ENCODE data around the gene GEMIN4. TPM values are rescaled to one million over a fixed set of nuclear protein-coding genes. Genes with fewer than 3 reads are reported as not detected.

The GEMIN4 gene
- total and polyA plus RNA-seq, 4 donors, result 2.8 to 7.0 (median 5.9) TPM

DNA sequence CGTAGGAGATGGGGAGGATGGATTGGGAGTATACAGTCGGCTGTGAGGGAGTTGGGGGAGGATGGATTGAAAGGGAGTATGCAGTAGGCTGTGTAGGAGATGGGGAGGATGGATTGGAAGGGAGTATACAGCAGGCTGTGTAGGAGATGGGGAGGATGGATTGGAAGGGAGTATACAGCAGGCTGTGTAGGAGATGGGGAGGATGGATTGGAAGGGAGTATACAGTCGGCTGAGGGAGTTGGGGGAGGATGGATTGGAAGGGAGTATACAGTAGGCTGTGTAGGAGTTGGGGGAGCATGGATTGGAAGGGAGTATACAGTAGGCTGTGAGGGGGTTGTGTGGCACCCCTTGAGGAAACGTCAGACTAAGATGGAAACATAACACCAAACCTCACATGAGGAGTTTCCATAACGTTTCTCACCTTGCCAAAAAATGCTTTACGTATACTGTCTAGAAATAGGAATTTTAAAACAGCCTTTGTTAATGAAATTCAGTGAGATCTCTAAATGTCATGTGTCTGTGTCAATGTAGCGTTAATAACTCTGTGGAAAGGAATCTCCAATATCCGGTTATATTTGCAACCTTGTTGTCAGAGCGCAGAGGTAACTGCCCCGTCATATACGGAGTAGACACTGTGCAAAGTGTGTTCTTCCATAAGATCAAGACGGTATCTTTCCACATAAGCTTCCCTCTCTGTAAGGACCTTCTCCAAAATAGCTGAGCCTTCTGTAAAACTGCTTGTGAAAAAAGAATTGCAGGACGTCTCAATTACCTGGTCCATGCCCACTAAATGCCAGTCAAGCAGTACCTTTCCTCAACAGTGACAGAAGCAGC is 31.1 kb downstream of the GEMIN4 start:
- Histone ChIP-seq H3K4me1 (ENCODE audit: control insufficient read depth in 4 of 4, insufficient read depth in 4 of 4, low read length in 3 of 4) (peaks cover 0 to 10% (median 5%) of the 10 kb centered on the region in 4 donors), H3K36me3 (ENCODE audit: control insufficient read depth in 4 of 4, insufficient read depth in 3 of 4, low read depth in 1 of 4, low read length in 3 of 4) (no peaks in the 10 kb centered on the region), H3K27ac (ENCODE audit: low read depth in 1 of 2, low read length in 2 of 2) (no peak overlapping the region), H3K9me3 (ENCODE audit: control insufficient read depth in 4 of 4, low read length in 3 of 4) (no peaks in the 10 kb centered on the region), H3K4me3 (ENCODE audit: low read depth in 1 of 3, low read length in 3 of 3) (no peak overlapping the region), H3K27me3 (ENCODE audit: control insufficient read depth in 4 of 4, insufficient read depth in 4 of 4, low read length in 3 of 4) (no peaks in the 10 kb centered on the region), H3K9ac (ENCODE audit: low read depth in 1 of 2, low read length in 2 of 2) (no peak overlapping the region)
- TF ChIP-seq, protein P1, sequence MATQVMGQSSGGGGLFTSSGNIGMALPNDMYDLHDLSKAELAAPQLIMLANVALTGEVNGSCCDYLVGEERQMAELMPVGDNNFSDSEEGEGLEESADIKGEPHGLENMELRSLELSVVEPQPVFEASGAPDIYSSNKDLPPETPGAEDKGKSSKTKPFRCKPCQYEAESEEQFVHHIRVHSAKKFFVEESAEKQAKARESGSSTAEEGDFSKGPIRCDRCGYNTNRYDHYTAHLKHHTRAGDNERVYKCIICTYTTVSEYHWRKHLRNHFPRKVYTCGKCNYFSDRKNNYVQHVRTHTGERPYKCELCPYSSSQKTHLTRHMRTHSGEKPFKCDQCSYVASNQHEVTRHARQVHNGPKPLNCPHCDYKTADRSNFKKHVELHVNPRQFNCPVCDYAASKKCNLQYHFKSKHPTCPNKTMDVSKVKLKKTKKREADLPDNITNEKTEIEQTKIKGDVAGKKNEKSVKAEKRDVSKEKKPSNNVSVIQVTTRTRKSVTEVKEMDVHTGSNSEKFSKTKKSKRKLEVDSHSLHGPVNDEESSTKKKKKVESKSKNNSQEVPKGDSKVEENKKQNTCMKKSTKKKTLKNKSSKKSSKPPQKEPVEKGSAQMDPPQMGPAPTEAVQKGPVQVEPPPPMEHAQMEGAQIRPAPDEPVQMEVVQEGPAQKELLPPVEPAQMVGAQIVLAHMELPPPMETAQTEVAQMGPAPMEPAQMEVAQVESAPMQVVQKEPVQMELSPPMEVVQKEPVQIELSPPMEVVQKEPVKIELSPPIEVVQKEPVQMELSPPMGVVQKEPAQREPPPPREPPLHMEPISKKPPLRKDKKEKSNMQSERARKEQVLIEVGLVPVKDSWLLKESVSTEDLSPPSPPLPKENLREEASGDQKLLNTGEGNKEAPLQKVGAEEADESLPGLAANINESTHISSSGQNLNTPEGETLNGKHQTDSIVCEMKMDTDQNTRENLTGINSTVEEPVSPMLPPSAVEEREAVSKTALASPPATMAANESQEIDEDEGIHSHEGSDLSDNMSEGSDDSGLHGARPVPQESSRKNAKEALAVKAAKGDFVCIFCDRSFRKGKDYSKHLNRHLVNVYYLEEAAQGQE (IDR thresholded peaks at IDR 0.05), result no peak
- TF ChIP-seq JUND (IDR thresholded peaks at IDR 0.05) (no peak), FOXA1 (IDR thresholded peaks at IDR 0.05) (no peak), EGR1 (IDR thresholded peaks at IDR 0.05; ENCODE audit: low read depth in 2 of 2) (no peak), NR2F2 (IDR thresholded peaks at IDR 0.05) (no peak)
- TF ChIP-seq, protein P2, sequence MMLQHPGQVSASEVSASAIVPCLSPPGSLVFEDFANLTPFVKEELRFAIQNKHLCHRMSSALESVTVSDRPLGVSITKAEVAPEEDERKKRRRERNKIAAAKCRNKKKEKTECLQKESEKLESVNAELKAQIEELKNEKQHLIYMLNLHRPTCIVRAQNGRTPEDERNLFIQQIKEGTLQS (IDR thresholded peaks at IDR 0.05), result no peak
- DNase-seq (ENCODE audit: low spot score), result no peak
- 85% methylated on average over 13 of the region's 13 CpGs for WGBS

DNA sequence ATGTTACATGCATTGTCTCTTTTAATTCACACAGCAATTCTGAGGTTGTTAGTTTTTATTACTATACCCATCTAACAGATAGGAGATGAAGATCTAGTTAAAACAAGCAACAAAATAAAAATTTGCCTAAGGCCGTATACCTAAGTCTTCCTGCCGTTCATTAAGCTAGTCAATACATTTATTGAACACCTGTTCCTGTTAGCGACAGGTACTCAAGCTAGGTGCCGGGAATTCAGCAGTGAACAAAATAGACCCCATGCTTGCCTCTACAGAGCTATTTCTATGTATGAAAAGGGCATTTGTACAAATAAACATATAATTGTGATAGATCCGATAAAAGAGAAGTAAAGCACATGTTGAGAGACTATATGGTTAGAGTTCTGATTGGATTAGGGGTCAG is 34.0 kb downstream of the GEMIN4 start:
- Histone ChIP-seq H3K4me1 (ENCODE audit: control insufficient read depth in 4 of 4, insufficient read depth in 4 of 4, low read length in 3 of 4) (peaks cover 0 to 21% (median 14%) of the 10 kb centered on the region in 4 donors), H3K4me3 (ENCODE audit: low read depth in 1 of 3, low read length in 3 of 3) (no peak overlapping the region), H3K36me3 (ENCODE audit: control insufficient read depth in 4 of 4, insufficient read depth in 3 of 4, low read depth in 1 of 4, low read length in 3 of 4) (no peaks in the 10 kb centered on the region), H3K27ac (ENCODE audit: low read depth in 1 of 2, low read length in 2 of 2) (no peak overlapping the region), H3K27me3 (ENCODE audit: control insufficient read depth in 4 of 4, insufficient read depth in 4 of 4, low read length in 3 of 4) (no peaks in the 10 kb centered on the region), H3K9ac (ENCODE audit: low read depth in 1 of 2, low read length in 2 of 2) (no peak overlapping the region), H3K9me3 (ENCODE audit: control insufficient read depth in 4 of 4, low read length in 3 of 4) (no peaks in the 10 kb centered on the region)
- 94% methylated on average over 5 of the region's 5 CpGs for WGBS
- no peak for TF ChIP-seq GABPA (IDR thresholded peaks at IDR 0.05 in 1 of 2, conservative IDR thresholded peaks at IDR 0.05 in 1 of 2)
- TF ChIP-seq TAF1 (conservative IDR thresholded peaks at IDR 0.05), result no peak
- TF ChIP-seq FOXA1 (IDR thresholded peaks at IDR 0.05), result no peak
- no peak for TF ChIP-seq NR2F2 (IDR thresholded peaks at IDR 0.05)
- TF ChIP-seq, protein P3, sequence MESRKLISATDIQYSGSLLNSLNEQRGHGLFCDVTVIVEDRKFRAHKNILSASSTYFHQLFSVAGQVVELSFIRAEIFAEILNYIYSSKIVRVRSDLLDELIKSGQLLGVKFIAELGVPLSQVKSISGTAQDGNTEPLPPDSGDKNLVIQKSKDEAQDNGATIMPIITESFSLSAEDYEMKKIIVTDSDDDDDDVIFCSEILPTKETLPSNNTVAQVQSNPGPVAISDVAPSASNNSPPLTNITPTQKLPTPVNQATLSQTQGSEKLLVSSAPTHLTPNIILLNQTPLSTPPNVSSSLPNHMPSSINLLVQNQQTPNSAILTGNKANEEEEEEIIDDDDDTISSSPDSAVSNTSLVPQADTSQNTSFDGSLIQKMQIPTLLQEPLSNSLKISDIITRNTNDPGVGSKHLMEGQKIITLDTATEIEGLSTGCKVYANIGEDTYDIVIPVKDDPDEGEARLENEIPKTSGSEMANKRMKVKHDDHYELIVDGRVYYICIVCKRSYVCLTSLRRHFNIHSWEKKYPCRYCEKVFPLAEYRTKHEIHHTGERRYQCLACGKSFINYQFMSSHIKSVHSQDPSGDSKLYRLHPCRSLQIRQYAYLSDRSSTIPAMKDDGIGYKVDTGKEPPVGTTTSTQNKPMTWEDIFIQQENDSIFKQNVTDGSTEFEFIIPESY (IDR thresholded peaks at IDR 0.05), result no peak
- TF ChIP-seq RAD21 (IDR thresholded peaks at IDR 0.05), result no peak
- TF ChIP-seq SP1 (IDR thresholded peaks at IDR 0.05), result no peak
- no peak for TF ChIP-seq YY1 (IDR thresholded peaks at IDR 0.05)
- no peak for TF ChIP-seq RXRA (IDR thresholded peaks at IDR 0.05)
- TF ChIP-seq EGR1 (IDR thresholded peaks at IDR 0.05; ENCODE audit: low read depth in 2 of 2), result no peak
- TF ChIP-seq HNF4A (conservative IDR thresholded peaks at IDR 0.05), result no peak
- no peak for DNase-seq (ENCODE audit: low spot score)
